Mesothelial cell of epicardium (in vitro differentiated cells): ENCODE measurements around the gene IKZF2. TPM values are rescaled to one million over a fixed set of nuclear protein-coding genes. Genes with fewer than 3 reads are reported as not detected.

ENCODE experiments used
- DNase-seq, 2 experiments: peaks; one replicate each; pipeline ENCODE4 v3.0.0; 2021; ENCODE audit warnings: low spot score in 2 of 2; ENCODE audit not compliant: unreplicated experiment in 2 of 2
- H3K27ac Mint-ChIP-seq: 2 replicates; pipeline ENCODE4 v1.8.0; 2021; ENCODE audit warnings: mixed read lengths
- H3K27me3 Mint-ChIP-seq: 2 replicates; pipeline ENCODE4 v1.8.0; 2021; ENCODE audit warnings: low read depth, mixed read lengths
- H3K36me3 Mint-ChIP-seq: 2 replicates; pipeline ENCODE4 v1.8.0; 2021; ENCODE audit warnings: mixed read lengths
- H3K4me1 Mint-ChIP-seq: 2 replicates; pipeline ENCODE4 v1.8.0; 2021; ENCODE audit warnings: mixed read lengths
- H3K4me3 Mint-ChIP-seq: 2 replicates; pipeline ENCODE4 v1.8.0; 2021; ENCODE audit warnings: mild to moderate bottlenecking, moderate library complexity, mixed read lengths
- H3K9me3 Mint-ChIP-seq: 2 replicates; pipeline ENCODE4 v1.8.0; 2021; ENCODE audit warnings: mixed read lengths
- total RNA-seq: library from RNA; stranded (reverse); gene quantifications from 3 replicates; pipeline ENCODE4 v1.2.1, GENCODE V29; 2021
- TF ChIP-seq, protein P1 (sequence below): fragments of 200-600 bp; sonication (generic); IDR thresholded peaks from one replicate; pipeline ENCODE4 v1.5.0; 2021; ENCODE audit warnings: antibody characterized with exemption; ENCODE audit not compliant: unreplicated experiment

The IKZF2 gene
- total RNA-seq, 1 donor from 2014 or later: 44.8 TPM

DNA sequence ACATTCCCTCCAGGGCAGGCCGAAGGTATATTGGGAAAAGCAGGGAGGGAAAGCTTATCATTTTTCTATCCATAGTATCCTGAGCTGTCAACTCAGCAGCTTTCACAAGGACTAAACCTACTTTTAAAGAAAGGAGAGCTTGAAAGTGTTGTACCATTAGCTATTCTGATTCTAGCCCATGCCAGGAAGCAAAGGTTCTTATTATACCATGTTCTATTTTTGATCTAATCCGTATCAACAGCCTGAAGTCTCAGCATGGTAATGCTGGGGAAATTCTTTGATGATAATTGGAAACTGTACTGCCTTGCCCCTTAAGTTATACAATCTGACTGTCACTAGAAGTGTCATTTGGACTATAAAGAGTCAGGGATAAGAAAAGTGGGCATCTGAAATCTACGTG, 193.3 kb downstream of the IKZF2 start:
- Mint-ChIP-seq H3K4me3 (no peak overlapping the region), H3K27ac (peak overlapping the region; percentile 47), H3K9me3 (peaks cover 17% of the 10 kb centered on the region), H3K36me3 (peaks cover 4% of the 10 kb centered on the region), H3K4me1 (peaks cover 58% of the 10 kb centered on the region), H3K27me3 (no peaks in the 10 kb centered on the region)
- DNase-seq: no peak
- TF ChIP-seq, protein P1, sequence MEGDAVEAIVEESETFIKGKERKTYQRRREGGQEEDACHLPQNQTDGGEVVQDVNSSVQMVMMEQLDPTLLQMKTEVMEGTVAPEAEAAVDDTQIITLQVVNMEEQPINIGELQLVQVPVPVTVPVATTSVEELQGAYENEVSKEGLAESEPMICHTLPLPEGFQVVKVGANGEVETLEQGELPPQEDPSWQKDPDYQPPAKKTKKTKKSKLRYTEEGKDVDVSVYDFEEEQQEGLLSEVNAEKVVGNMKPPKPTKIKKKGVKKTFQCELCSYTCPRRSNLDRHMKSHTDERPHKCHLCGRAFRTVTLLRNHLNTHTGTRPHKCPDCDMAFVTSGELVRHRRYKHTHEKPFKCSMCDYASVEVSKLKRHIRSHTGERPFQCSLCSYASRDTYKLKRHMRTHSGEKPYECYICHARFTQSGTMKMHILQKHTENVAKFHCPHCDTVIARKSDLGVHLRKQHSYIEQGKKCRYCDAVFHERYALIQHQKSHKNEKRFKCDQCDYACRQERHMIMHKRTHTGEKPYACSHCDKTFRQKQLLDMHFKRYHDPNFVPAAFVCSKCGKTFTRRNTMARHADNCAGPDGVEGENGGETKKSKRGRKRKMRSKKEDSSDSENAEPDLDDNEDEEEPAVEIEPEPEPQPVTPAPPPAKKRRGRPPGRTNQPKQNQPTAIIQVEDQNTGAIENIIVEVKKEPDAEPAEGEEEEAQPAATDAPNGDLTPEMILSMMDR: no peak

DNA sequence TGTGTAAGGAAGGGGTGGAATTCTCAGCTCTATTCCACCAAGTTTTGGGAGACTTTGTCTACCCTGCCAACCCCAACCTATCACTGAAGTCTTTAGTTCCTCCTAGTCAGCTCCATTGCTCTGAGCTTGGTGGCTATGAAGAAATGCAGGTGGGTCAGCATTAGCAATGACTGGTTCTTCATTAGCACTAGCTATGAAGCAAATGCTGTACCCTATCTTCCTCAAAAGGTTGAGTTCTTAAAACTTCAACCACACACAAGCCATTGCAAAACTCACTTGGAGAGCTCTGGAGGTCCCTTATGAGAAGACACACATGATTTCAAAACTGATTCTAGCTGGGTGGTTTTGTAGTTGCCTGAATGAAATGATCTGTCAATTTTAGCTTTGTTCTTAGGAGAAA, 193.8 kb downstream of the IKZF2 start:
- Mint-ChIP-seq H3K4me3 (no peak overlapping the region), H3K27ac (peak overlapping the region; percentile 47), H3K9me3 (peaks cover 19% of the 10 kb centered on the region), H3K27me3 (no peaks in the 10 kb centered on the region), H3K36me3 (peaks cover 5% of the 10 kb centered on the region), H3K4me1 (peaks cover 53% of the 10 kb centered on the region)
- DNase-seq: no peak
- TF ChIP-seq, protein P1: no peak

DNA sequence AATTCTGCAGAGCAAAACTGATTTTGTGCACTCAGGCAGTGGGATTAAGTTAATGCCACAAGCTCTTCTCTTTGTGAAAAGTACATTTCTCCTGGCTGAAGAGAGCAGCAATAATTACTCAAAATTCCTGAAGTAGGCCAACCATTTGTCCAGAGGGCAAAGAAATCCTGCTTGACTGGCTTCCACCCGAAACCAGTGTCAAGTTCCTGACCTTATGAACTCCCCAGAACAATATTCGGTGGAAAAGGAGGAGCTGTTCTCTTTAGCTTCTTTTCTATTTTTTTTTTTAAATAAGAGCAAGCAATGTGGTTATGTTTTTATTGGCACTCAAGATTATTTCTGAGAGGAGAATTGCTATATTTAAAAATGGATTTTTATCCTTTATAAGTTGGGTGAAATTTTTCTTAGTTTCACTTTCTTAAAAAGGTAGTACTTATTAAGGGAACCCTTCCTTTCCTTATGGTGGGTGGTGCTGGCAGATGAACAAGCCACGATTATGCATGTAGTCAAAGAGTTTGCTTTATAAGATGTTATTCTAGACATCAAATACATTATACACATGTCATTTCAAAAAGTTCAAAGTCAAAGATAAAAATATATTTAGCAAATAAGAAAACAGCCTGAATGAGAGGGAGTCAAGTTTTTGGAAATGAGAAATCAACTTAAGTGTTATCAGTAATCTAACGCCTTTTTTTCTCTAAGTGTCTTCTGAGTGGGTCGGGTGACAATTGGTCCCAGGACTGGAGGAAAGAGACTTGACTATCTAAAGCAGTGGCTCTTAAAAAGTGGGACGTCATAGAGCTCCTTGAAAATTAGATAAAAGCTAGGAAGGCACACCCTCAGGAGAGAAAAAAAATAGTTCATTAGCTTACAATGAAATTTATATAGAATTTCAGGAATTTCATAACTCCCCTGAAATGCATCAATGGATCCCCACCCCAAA, 194.5 kb downstream of the IKZF2 start:
- no peak overlapping the region for H3K4me3 Mint-ChIP-seq
- DNase-seq: no peak
- peaks cover 7% of the 10 kb centered on the region for H3K36me3 Mint-ChIP-seq

DNA sequence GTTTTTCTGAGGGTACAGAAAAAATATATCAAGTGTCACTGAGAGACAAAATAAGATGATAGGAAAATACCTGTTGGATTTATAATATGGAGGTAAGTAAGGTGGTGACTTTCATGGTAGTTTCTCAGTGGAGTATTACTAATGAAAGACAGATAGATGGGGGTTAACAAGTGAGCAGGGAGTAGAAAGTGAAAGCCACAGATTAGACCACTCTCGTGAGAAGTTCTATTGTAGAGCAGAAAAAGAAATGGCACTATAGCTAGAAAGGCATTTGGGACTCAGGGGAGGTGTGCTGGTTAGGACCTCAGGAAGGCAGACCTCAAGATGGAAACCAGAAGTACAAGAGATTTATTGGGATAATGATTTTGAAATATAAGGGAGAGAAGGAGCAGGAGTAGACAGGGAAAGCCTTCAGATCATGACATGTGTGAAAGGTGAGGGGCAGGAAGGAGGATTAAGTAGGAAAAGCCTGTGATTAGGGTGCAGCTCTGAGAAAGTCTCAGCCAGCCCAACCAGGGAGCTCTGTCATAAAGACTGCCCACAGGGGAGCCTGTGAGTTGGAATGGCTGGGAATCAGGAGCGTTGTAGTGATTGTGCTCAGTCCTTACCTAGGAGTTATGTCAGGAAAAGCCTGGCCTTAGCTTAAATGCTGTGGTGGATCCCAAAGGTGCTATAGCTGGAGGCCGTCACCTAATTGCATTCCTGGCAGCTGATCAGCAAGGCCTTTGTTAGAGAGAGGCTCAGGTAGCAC, 198.1 kb downstream of the IKZF2 start:
- Mint-ChIP-seq H3K4me3 (no peak overlapping the region), H3K36me3 (peaks cover 7% of the 10 kb centered on the region), H3K27ac (no peak overlapping the region), H3K9me3 (peaks cover 21% of the 10 kb centered on the region), H3K27me3 (no peaks in the 10 kb centered on the region), H3K4me1 (peaks cover 30% of the 10 kb centered on the region)
- DNase-seq: no peak
- TF ChIP-seq, protein P1: no peak

More for the DNA sequence above, 194.5 kb downstream of the IKZF2 start:
- Mint-ChIP-seq H3K4me1 (peaks cover 49% of the 10 kb centered on the region), H3K27me3 (no peaks in the 10 kb centered on the region), H3K9me3 (peaks cover 24% of the 10 kb centered on the region), H3K27ac (peak overlapping the region; percentile 87)
- TF ChIP-seq, protein P1: no peak

DNA sequence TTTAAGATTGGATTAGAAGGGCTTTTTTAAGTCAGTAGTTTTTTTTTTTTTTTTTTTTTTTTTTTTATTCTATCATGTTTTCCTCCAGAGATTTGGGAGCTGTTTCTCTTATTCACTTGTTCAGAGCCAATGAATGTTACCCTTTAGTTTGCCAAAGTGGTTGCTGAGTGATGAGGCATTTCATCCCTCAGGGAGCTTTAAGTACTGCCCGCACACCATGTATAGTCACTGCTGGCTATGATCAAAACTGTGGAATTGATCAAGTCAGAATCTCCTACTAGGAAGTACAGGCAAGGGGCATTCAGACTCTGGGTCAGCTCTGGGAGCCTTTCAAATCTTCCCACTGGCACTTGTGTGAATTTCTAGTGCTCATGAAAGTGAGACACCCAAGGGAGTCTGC, 201.6 kb downstream of the IKZF2 start:
- Mint-ChIP-seq H3K4me3 (no peak overlapping the region), H3K27me3 (no peaks in the 10 kb centered on the region), H3K36me3 (peaks cover 7% of the 10 kb centered on the region), H3K4me1 (peaks cover 24% of the 10 kb centered on the region), H3K27ac (no peak overlapping the region), H3K9me3 (peaks cover 15% of the 10 kb centered on the region)
- no peak for DNase-seq
- TF ChIP-seq, protein P1: no peak

Other genes starting within 250 kb of the IKZF2 start
- gene SPAG16, start 132.9 kb upstream of the IKZF2 start, total RNA-seq: 31.0 to 35.9 TPM (median 35.1 TPM) in 3 replicates